Skeletal muscle tissue (tissue), 4 donors: ENCODE results near the gene MGAT4B. TPM values are rescaled to one million over a fixed set of nuclear protein-coding genes. Genes with fewer than 3 reads are reported as not detected.
"Not testable (repeated sequence)": the region's sequence is repeated elsewhere in the genome, so short reads cannot be mapped to it uniquely, and the experiment has no call there.

Source experiments
- H3K27ac ChIP-seq: one replicate; pipeline ENCODE4 v1.7.0; 2013; ENCODE audit warnings: mild to moderate bottlenecking, low read depth, low read length, inconsistent platforms
- H3K27me3 ChIP-seq, 3 donors: one replicate each; pipeline ENCODE4 v1.7.0; 2013; ENCODE audit warnings: low read length in 3 of 3; ENCODE audit not compliant: control insufficient read depth in 3 of 3, insufficient read depth in 3 of 3
- H3K36me3 ChIP-seq, 3 donors: one replicate each; pipeline ENCODE4 v1.7.0; 2013; ENCODE audit warnings: low read length in 3 of 3; ENCODE audit not compliant: control insufficient read depth in 3 of 3, insufficient read depth in 3 of 3
- H3K4me1 ChIP-seq, 3 donors: one replicate each; pipeline ENCODE4 v1.7.0; 2013; ENCODE audit warnings: low read length in 3 of 3, mild to moderate bottlenecking in 3 of 3; ENCODE audit not compliant: control insufficient read depth in 3 of 3, insufficient read depth in 3 of 3
- H3K4me3 ChIP-seq, 3 donors: one replicate each; pipeline ENCODE4 v1.7.0; 2013; ENCODE audit warnings: low read length in 3 of 3
- H3K9ac ChIP-seq, 3 donors: one replicate each; pipeline ENCODE4 v1.7.0; 2013; ENCODE audit warnings: low read length in 3 of 3, mild to moderate bottlenecking in 3 of 3, moderate library complexity in 2 of 3, low read depth in 1 of 3
- H3K9me3 ChIP-seq, 3 donors: one replicate each; pipeline ENCODE4 v1.7.0; 2013; ENCODE audit warnings: low read length in 3 of 3; ENCODE audit not compliant: control insufficient read depth in 3 of 3
- total RNA-seq: library from RNA; depleted of rRNA; stranded (reverse); fragments of >200 nt; gene quantifications from one replicate; pipeline ENCODE4 v1.2.3, GENCODE V29; 2014
- donor health status: Osteomylitis.

Gene MGAT4B
- total RNA-seq, 1 donor from 2014 or later = 32.4 TPM

GRCh38 chr5:179791881-179792611 lies 14.6 kb downstream of the MGAT4B start:
- Histone ChIP-seq H3K9me3 (no peaks in the 10 kb centered on the region), H3K4me1 (peaks cover 31 to 48% (median 41%) of the 10 kb centered on the region in 3 donors), H3K27ac (peak overlapping the region; percentile 44), H3K27me3 (no peaks in the 10 kb centered on the region), H3K9ac (peak overlapping the region in 1 of 3 donors; percentile 25), H3K36me3 (peaks cover 2 to 7% (median 6%) of the 10 kb centered on the region in 3 donors), H3K4me3 (no peak overlapping the region)

GRCh38 chr5:179789278-179789677 lies 17.4 kb downstream of the MGAT4B start:
- H3K27ac ChIP-seq, H3K4me3 ChIP-seq, H3K9me3 ChIP-seq, H3K9ac ChIP-seq, H3K27me3 ChIP-seq, H3K36me3 ChIP-seq: not testable (repeated sequence)
- peaks cover 19 to 23% (median 20%) of the 10 kb centered on the region in 3 donors for H3K4me1 ChIP-seq

DNA sequence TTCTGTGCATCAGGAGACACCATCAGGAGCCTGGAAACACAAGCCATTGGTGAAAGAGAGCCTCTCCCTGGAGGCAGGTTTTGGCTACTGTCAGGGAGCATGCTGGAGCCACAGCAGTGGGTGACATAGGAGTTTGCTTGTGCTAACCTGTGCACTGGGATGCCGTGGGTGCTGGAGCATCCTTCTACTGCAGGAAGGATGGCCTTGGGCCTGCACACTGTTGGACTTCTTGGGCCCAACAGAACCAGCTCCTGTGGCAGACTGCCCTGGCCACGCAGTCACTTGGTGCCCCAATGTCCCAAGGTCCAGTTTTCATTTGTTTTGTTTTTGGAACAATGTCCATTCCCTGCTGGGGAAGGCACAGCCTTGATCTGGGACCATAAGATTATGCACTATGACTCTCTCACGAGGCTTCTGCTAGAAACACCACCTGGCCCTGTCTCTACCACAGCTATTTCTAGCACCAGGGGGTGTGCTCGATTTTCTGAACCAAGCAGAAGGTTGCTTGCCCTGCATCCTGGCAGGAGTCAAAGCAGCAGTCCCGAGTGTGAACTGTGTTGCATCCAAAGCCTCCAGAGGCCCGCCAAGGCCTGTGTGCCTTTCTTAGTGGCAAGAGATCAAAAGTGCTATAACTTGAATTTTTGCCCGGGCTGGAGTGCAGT lies 18.3 kb downstream of the MGAT4B start:
- peaks cover 0 to 6% (median 5%) of the 10 kb centered on the region in 3 donors for H3K36me3 ChIP-seq
- no peak overlapping the region for H3K9ac ChIP-seq
- H3K4me3 ChIP-seq = no peak overlapping the region
- no peaks in the 10 kb centered on the region for H3K9me3 ChIP-seq
- H3K27ac ChIP-seq = no peak overlapping the region
- H3K27me3 ChIP-seq = no peaks in the 10 kb centered on the region
- peaks cover 10 to 14% (median 10%) of the 10 kb centered on the region in 3 donors for H3K4me1 ChIP-seq

- peaks cover 0 to 3% (median under 1%) of the 10 kb centered on the region in 3 donors for H3K4me1 ChIP-seq
- H3K4me3 ChIP-seq = no peak overlapping the region
- H3K36me3 ChIP-seq = peaks cover 0 to 8% (median 4%) of the 10 kb centered on the region in 3 donors
- no peak overlapping the region for H3K27ac ChIP-seq
- no peaks in the 10 kb centered on the region for H3K27me3 ChIP-seq
- H3K9ac ChIP-seq = no peak overlapping the region
- H3K9me3 ChIP-seq = no peaks in the 10 kb centered on the region
Measured at GRCh38 chr5:179786861-179787260, 19.8 kb downstream of the MGAT4B start.

- Histone ChIP-seq H3K27me3 (no peaks in the 10 kb centered on the region), H3K4me3 (no peak overlapping the region), H3K9ac (no peak overlapping the region), H3K36me3 (peaks cover 13 to 26% (median 18%) of the 10 kb centered on the region in 3 donors), H3K9me3 (no peaks in the 10 kb centered on the region), H3K27ac (no peak overlapping the region), H3K4me1 (peaks cover 0 to under 1% (median 0%) of the 10 kb centered on the region in 3 donors)
Measured at GRCh38 chr5:179783128-179783527, 23.5 kb downstream of the MGAT4B start.

GRCh38 chr5:179781846-179782245 lies 24.8 kb downstream of the MGAT4B start:
- H3K4me3 ChIP-seq = no peak overlapping the region
- no peaks in the 10 kb centered on the region for H3K9me3 ChIP-seq
- H3K9ac ChIP-seq = no peak overlapping the region
- H3K4me1 ChIP-seq = no peaks in the 10 kb centered on the region
- peaks cover 20 to 29% (median 27%) of the 10 kb centered on the region in 3 donors for H3K36me3 ChIP-seq
- no peaks in the 10 kb centered on the region for H3K27me3 ChIP-seq
- H3K27ac ChIP-seq = no peak overlapping the region

GRCh38 chr5:179780362-179780761 lies 26.3 kb downstream of the MGAT4B start:
- no peak overlapping the region for H3K4me3 ChIP-seq
- H3K9ac ChIP-seq = no peak overlapping the region
- peaks cover 30 to 39% (median 39%) of the 10 kb centered on the region in 3 donors for H3K36me3 ChIP-seq
- no peaks in the 10 kb centered on the region for H3K9me3 ChIP-seq
- no peak overlapping the region for H3K27ac ChIP-seq
- H3K4me1 ChIP-seq = no peaks in the 10 kb centered on the region
- no peaks in the 10 kb centered on the region for H3K27me3 ChIP-seq

DNA sequence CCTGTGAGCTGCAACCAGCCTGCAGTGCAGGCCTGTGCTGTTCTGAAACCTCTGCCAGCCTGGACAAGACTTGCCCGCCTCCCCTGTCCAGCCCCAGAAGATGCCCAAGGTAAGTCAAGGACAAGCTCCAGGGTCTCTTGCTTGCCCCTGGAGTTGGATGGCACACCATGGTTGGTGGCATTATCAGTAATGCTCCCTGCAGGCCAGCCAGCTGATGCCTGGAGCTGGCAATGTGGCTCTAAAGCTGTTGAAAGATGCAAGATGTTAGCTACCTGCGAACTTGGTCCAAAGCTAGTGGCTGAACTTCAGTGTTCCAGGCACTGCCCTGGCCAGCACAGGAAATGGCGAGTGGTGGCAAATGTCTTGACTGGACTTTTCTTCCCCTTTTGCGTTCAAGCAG lies 26.8 kb downstream of the MGAT4B start:
- H3K36me3 ChIP-seq = peaks cover 34 to 42% (median 39%) of the 10 kb centered on the region in 3 donors
- H3K9me3 ChIP-seq = no peaks in the 10 kb centered on the region
- H3K9ac ChIP-seq = no peak overlapping the region
- no peaks in the 10 kb centered on the region for H3K4me1 ChIP-seq
- H3K27ac ChIP-seq = no peak overlapping the region
- H3K4me3 ChIP-seq = no peak overlapping the region
- H3K27me3 ChIP-seq = no peaks in the 10 kb centered on the region

GRCh38 chr5:179778591-179778990 lies 28.1 kb downstream of the MGAT4B start:
- Histone ChIP-seq H3K9ac (no peak overlapping the region), H3K27ac (no peak overlapping the region), H3K4me1 (no peaks in the 10 kb centered on the region), H3K9me3 (no peaks in the 10 kb centered on the region), H3K27me3 (no peaks in the 10 kb centered on the region), H3K4me3 (no peak overlapping the region), H3K36me3 (peaks cover 44 to 54% (median 45%) of the 10 kb centered on the region in 3 donors)

GRCh38 chr5:179777909-179778308 lies 28.8 kb downstream of the MGAT4B start:
- no peaks in the 10 kb centered on the region for H3K9me3 ChIP-seq
- H3K27ac ChIP-seq = no peak overlapping the region
- no peak overlapping the region for H3K4me3 ChIP-seq
- no peaks in the 10 kb centered on the region for H3K4me1 ChIP-seq
- H3K36me3 ChIP-seq = peaks cover 46 to 60% (median 51%) of the 10 kb centered on the region in 3 donors
- no peak overlapping the region for H3K9ac ChIP-seq
- no peaks in the 10 kb centered on the region for H3K27me3 ChIP-seq
